NCI-H146 treated with DMSO at 0.1 percent for 48 hours (cell line): Measurements from ENCODE around the gene TAPBPL.

Experiments
- DNase-seq: peaks from one replicate; lab custom pipeline; 2025; ENCODE audit not compliant: unreplicated experiment; lab: John Stamatoyannopoulos, UW

The TAPBPL gene

GRCh38 chr12:6435961-6436715 lies 15.7 kb upstream of the TAPBPL start:
- no peak for DNase-seq

GRCh38 chr12:6437586-6437985 lies 14.3 kb upstream of the TAPBPL start:
- no peak for DNase-seq

GRCh38 chr12:6438345-6438744 lies 13.5 kb upstream of the TAPBPL start:
- no peak for DNase-seq

- no peak for DNase-seq
These were observed 11.5 kb upstream of the TAPBPL start for GRCh38 chr12:6440391-6440790.

- no peak for DNase-seq
These were observed 9.0 kb upstream of the TAPBPL start for GRCh38 chr12:6442836-6443235.

- no peak for DNase-seq
These were observed 8.4 kb upstream of the TAPBPL start for GRCh38 chr12:6443361-6443983.

- no peak for DNase-seq
These were observed 7.8 kb upstream of the TAPBPL start for GRCh38 chr12:6444031-6444430.

- DNase-seq: no peak
These were observed 6.8 kb upstream of the TAPBPL start, which contains the start of gene CD27 for GRCh38 chr12:6444704-6445688. Gene CD27, plus strand, starts transcription at chr12:6444955. Its CDS starts 141 bp downstream, at chr12:6445096.

GRCh38 chr12:6450091-6450868 lies 1.6 kb upstream of the TAPBPL start:
- DNase-seq: no peak

GRCh38 chr12:6450869-6451347 lies 934 bp upstream of the TAPBPL start:
- DNase-seq: no peak

GRCh38 chr12:6452245-6452943 lies 552 bp downstream of the TAPBPL start:
- peak; percentile 52 for DNase-seq

- peak; percentile 27 for DNase-seq
These were observed 1.2 kb downstream of the TAPBPL start for GRCh38 chr12:6452944-6453630.

GRCh38 chr12:6457220-6457945 lies 5.5 kb downstream of the TAPBPL start:
- no peak for DNase-seq

- DNase-seq: no peak
These were observed 6.6 kb downstream of the TAPBPL start for GRCh38 chr12:6458281-6459003.

GRCh38 chr12:6459004-6459337 lies 7.1 kb downstream of the TAPBPL start:
- no peak for DNase-seq

- no peak for DNase-seq
These were observed 9.0 kb downstream of the TAPBPL start for GRCh38 chr12:6460751-6461371.

- DNase-seq: no peak
These were observed 9.8 kb downstream of the TAPBPL start for GRCh38 chr12:6461401-6462233.
